HUES48 (cell line): Measurements from ENCODE around the gene SEPSECS.

Experiments
- H3K27ac ChIP-seq: one replicate; pipeline ENCODE4 v1.7.0; 2013; ENCODE audit warnings: low read depth, low read length, inconsistent platforms
- H3K27me3 ChIP-seq: 2 replicates; pipeline ENCODE4 v1.6.1; 2013; ENCODE audit warnings: mild to moderate bottlenecking, low read length; ENCODE audit not compliant: control insufficient read depth, insufficient read depth
- H3K36me3 ChIP-seq: 2 replicates; pipeline ENCODE4 v1.6.1; 2013; ENCODE audit warnings: low read length; ENCODE audit not compliant: control insufficient read depth, insufficient read depth
- H3K4me1 ChIP-seq: 2 replicates; pipeline ENCODE4 v1.6.1; 2013; ENCODE audit warnings: mild to moderate bottlenecking, low read length; ENCODE audit not compliant: control insufficient read depth, insufficient read depth
- H3K4me3 ChIP-seq: 2 replicates; pipeline ENCODE4 v1.5.1; 2013; ENCODE audit warnings: mild to moderate bottlenecking, low read depth, low read length
- H3K9ac ChIP-seq: 2 replicates; pipeline ENCODE4 v1.6.1; 2013; ENCODE audit warnings: mild to moderate bottlenecking, low read depth, low read length, moderate library complexity
- H3K9me3 ChIP-seq: 2 replicates; pipeline ENCODE4 v1.6.1; 2013; ENCODE audit warnings: low read length; ENCODE audit not compliant: control insufficient read depth, insufficient read depth

Gene SEPSECS

DNA sequence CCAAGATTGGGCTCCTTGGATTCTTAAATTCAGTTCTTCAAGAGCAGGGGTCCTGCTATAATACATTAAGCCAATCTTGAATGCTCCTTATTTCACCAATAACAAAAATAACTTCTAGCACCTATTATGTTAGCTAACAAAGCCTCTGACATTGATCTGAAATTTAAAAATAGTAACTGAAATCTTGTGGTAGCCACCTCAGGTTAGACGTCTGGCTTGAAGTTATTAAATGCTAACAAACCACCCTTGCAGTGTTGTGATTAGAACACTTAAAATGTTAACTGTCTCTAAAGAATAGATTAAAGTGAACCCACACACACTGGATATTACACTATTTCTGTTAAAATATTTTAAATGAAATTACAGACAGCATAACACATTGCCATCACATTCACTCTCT lies 79.7 kb downstream of the SEPSECS start:
- H3K27ac ChIP-seq: no peak overlapping the region

DNA sequence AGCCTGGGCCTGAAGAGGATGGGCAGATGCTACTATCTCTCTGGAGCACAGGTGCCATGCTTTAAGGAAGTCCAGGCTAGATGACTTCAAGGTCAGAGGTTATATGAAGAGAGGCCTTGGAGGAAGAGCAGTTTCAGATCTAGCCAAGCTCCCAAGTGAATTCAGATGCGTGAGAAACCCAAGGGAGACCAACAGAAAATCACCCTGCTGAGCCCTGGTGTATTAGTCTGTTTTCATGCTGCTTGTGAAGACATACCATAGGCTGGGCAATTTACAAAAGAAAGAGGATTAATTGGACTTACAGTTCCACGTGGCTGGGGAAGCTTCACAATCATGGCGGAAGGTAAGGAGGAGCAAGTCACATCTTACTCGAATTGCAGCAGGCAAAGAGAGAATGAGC lies 81.7 kb downstream of the SEPSECS start:
- H3K9me3 ChIP-seq: no peaks in the 10 kb centered on the region
- no peak overlapping the region for H3K9ac ChIP-seq
- H3K27ac ChIP-seq: no peak overlapping the region
- H3K27me3 ChIP-seq: no peaks in the 10 kb centered on the region
- 0 out of 2 replicates have a peak, but pooled peaks cover 3% of the 10 kb centered on the region for H3K4me1 ChIP-seq
- no peaks in the 10 kb centered on the region for H3K36me3 ChIP-seq
- no peak overlapping the region for H3K4me3 ChIP-seq

More for the DNA sequence above, 79.7 kb downstream of the SEPSECS start:
- Histone ChIP-seq H3K27me3 (no peaks in the 10 kb centered on the region), H3K9ac (no peak overlapping the region), H3K4me3 (no peak overlapping the region), H3K36me3 (no peaks in the 10 kb centered on the region), H3K9me3 (no peaks in the 10 kb centered on the region), H3K4me1 (0 out of 2 replicates have a peak, but pooled peaks cover 3% of the 10 kb centered on the region)

DNA sequence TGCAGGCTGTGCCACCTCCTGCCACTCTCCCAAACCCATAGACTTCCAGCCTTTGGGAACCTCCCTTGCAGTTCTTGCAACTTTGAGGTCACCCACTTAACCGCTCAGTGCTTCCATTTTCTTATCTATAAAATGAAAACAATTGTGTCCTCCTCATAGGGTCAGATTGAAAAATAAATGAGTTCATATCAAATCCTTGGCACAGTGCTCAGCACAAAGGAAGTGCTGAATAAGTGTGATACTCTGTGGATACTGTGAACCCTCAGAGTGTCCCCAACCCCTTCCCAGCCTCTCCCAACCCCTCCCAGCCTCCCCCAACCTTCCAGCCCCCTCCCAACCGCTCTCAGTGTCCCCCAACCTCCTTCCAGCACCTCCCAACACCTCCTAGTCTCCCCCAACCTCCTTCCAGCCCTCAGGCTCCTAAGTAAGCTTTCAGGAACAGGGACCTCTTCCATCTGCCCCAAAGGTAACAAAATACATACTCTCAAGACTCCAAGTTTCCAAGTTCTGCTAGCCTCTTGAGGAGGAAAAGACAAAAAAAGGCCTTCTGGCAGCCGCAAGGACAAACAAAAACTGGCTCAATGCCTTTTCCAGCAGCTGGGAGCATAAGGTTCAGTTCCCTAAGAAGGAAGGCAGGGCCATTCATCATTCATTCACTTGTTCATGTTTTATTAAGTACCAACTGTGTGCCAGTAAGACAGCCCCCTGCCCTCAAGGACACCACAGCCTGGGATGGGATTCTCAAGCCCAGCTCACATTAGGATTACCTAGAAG lies 83.4 kb downstream of the SEPSECS start:
- Histone ChIP-seq H3K27ac (no peak overlapping the region), H3K9me3 (0 out of 2 replicates have a peak, but pooled peaks cover 2% of the 10 kb centered on the region), H3K27me3 (no peaks in the 10 kb centered on the region), H3K36me3 (no peaks in the 10 kb centered on the region), H3K9ac (no peak overlapping the region), H3K4me3 (no peak overlapping the region), H3K4me1 (0 out of 2 replicates have a peak, but pooled peaks cover 3% of the 10 kb centered on the region)

GRCh38 chr4:25075851-25076250 lies 84.4 kb downstream of the SEPSECS start:
- Histone ChIP-seq H3K4me1 (peaks cover 5% of the 10 kb centered on the region), H3K36me3 (no peaks in the 10 kb centered on the region), H3K27me3 (no peaks in the 10 kb centered on the region), H3K9ac (no peak overlapping the region), H3K4me3 (no peak overlapping the region), H3K27ac (no peak overlapping the region), H3K9me3 (0 out of 2 replicates have a peak, but pooled peaks cover 2% of the 10 kb centered on the region)

GRCh38 chr4:25075129-25075528 lies 85.1 kb downstream of the SEPSECS start:
- 0 out of 2 replicates have a peak, but pooled peaks cover 2% of the 10 kb centered on the region for H3K9me3 ChIP-seq
- no peak overlapping the region for H3K9ac ChIP-seq
- H3K36me3 ChIP-seq: no peaks in the 10 kb centered on the region
- H3K4me3 ChIP-seq: no peak overlapping the region
- peaks cover 10% of the 10 kb centered on the region for H3K4me1 ChIP-seq
- no peaks in the 10 kb centered on the region for H3K27me3 ChIP-seq
- no peak overlapping the region for H3K27ac ChIP-seq

DNA sequence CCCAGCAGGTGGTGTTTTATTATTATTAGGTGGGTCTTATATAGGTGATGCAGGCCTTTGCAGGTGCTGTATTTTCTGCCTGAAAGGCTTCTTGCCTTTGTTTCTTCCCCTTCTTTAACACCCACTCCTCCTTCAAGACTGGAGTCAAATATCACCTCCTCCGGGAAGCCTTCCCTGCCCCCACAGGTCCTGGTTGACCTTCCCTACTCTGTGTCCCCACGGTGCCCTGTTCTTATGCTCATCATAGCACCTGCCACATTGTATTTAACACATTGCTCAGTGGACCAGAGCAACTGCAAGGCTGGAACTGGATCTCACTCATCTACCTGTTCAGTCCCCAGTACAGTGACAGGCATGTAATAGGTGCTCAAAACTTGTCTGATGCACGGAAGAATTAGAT lies 89.7 kb downstream of the SEPSECS start:
- H3K9ac ChIP-seq: no peak overlapping the region
- 0 out of 2 replicates have a peak, but pooled peaks cover 2% of the 10 kb centered on the region for H3K9me3 ChIP-seq
- H3K27ac ChIP-seq: no peak overlapping the region
- H3K4me3 ChIP-seq: no peak overlapping the region
- H3K4me1 ChIP-seq: peaks cover 32% of the 10 kb centered on the region
- H3K36me3 ChIP-seq: no peaks in the 10 kb centered on the region
- H3K27me3 ChIP-seq: no peaks in the 10 kb centered on the region
